ENCODE results near the gene ARID2.

ARID2 gene

DNA sequence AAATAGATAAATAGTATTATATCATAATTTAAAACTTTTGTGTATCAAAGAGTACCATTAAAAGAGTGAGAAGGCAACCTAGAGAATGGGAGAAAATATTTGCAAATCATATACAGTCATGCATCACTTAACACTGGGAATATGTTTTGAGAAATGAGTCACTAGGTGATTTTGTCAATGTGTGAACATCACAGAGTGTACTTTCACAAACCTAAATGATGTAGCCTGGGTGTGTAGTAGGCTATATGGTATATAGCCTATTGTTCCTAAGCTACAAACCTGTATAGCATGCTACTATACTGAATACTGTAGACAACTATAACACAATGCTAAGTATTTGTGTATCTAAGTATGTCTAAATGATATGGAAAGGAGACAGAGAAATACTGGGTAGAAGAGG lies 48.0 kb upstream of the ARID2 start:
- Histone ChIP-seq H3K9me3 (ENCODE audit: control insufficient read depth, insufficient read depth, low read depth, low read length) (no peaks in the 10 kb centered on the region), H3K4me1 (ENCODE audit: control insufficient read depth, insufficient read depth, low read length) (no peaks in the 10 kb centered on the region), H3K27ac (ENCODE audit: extremely low read depth, low read depth, low read length) (no peak overlapping the region), H3K4me3 (ENCODE audit: low read depth, low read length) (no peak overlapping the region), H3K36me3 (ENCODE audit: control insufficient read depth in 2 of 2, insufficient read depth in 1 of 2, low read length in 2 of 2) (no peaks in the 10 kb centered on the region)
- ChIA-PET CTCF (interaction anchor here (0.6 kb wide), 1 partner anchor 41 kb away, joined by 3 read pairs; no protein-coding TSS in a partner anchor), POLR2A (no interaction called here)
- TF ChIP-seq ZNF610 (tag by site-specific recombination; IDR thresholded peaks at IDR 0.05; ENCODE audit: borderline replicate concordance): no peak

DNA sequence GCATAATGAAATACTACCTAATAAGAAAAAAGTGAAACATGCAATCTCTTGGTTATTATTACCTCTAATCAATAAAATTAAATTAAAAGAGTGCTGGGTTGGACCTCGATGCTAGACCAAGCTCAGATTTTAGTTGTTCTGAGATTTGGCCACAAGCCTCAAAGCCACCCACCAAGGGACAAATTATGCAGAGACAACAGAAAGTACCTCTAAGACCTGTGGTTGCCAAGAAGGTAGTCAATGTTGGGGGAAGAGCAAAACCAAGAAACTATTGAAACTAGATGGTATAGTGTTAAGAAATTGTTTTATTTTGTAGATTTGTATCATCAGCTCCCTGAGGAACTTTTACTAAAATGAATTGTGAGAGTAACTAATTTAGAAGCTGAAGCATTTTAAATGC lies 43.8 kb upstream of the ARID2 start:
- ChIA-PET CTCF (interaction anchor here (0.9 kb wide), 1 partner anchor 17 kb away, joined by 5 read pairs; no protein-coding TSS in a partner anchor), POLR2A (no interaction called here)
- no peak overlapping the region for H3K4me3 ChIP-seq (ENCODE audit: low read depth, low read length)
- no peaks in the 10 kb centered on the region for H3K36me3 ChIP-seq (ENCODE audit: control insufficient read depth in 2 of 2, insufficient read depth in 1 of 2, low read length in 2 of 2)
- H3K27ac ChIP-seq (ENCODE audit: extremely low read depth, low read depth, low read length): no peak overlapping the region
- H3K4me1 ChIP-seq (ENCODE audit: control insufficient read depth, insufficient read depth, low read length): no peaks in the 10 kb centered on the region; the same call in 1 of the 2 replicates
- no peaks in the 10 kb centered on the region for H3K9me3 ChIP-seq (ENCODE audit: control insufficient read depth, insufficient read depth, low read depth, low read length)
- TF ChIP-seq, protein P1, sequence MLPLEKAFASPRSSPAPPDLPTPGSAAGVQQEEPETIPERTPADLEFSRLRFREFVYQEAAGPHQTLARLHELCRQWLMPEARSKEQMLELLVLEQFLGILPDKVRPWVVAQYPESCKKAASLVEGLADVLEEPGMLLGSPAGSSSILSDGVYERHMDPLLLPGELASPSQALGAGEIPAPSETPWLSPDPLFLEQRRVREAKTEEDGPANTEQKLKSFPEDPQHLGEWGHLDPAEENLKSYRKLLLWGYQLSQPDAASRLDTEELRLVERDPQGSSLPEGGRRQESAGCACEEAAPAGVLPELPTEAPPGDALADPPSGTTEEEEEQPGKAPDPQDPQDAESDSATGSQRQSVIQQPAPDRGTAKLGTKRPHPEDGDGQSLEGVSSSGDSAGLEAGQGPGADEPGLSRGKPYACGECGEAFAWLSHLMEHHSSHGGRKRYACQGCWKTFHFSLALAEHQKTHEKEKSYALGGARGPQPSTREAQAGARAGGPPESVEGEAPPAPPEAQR (tag by site-specific recombination; IDR thresholded peaks at IDR 0.05): no peak
- TF ChIP-seq YY1 (tag by site-specific recombination; IDR thresholded peaks at IDR 0.05): no peak
- no peak for TF ChIP-seq ZNF114 (tag by site-specific recombination; IDR thresholded peaks at IDR 0.05)
- no peak for TF ChIP-seq ZXDB (tag by site-specific recombination; IDR thresholded peaks at IDR 0.05)

DNA sequence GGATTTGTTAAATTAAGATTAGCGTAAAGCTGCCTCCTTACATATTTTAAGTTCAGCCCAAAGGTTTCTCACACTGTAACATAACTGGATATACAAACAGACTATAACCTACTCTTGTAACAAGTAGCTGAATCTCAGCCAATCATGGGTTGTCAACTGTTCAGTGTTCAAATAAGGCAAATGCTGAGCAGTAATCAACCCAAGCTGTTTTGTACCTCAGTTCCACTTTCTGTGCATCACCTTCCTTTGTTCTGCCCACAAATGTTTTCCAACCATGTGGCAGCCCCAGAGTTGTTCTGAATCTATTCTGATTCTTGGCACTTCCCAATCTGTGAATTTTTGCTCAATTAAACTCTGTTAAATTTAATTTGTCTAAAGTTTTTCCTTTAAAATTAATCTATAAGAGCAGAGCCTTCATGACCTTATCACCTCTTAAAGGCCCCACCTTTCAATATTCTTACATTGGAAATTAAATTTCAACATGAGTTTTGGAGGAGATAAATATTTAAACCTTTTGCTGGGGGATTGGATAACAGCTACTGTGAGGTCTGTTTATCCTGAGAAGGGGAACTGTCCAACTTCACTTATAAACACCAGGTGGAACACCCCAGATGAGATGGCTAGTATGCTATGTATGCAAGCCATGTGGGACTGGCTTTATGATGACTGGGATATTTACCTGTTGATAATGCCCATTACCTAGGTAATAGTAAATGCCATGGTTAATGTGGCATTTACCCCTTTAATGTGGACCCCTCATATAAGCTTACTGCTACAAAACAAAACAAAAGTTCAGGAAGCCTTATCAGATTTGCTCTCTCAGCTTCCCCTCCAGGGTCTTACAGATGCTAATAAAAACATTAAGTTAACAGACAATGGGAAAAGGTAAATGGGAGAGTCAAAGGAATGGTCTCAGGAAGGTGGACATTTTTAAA lies 42.2 kb upstream of the ARID2 start:
- H3K9me3 ChIP-seq (ENCODE audit: control insufficient read depth, insufficient read depth, low read depth, low read length): no peaks in the 10 kb centered on the region
- no peaks in the 10 kb centered on the region; the same call in 1 of the 2 replicates for H3K4me1 ChIP-seq (ENCODE audit: control insufficient read depth, insufficient read depth, low read length)
- no peaks in the 10 kb centered on the region for H3K36me3 ChIP-seq (ENCODE audit: control insufficient read depth in 2 of 2, insufficient read depth in 1 of 2, low read length in 2 of 2)
- H3K27ac ChIP-seq (ENCODE audit: extremely low read depth, low read depth, low read length): no peak overlapping the region
- ChIA-PET POLR2A (interaction anchor here (0.5 kb wide), 1 partner anchor 105 kb away, joined by 8 read pairs; no protein-coding TSS in a partner anchor), CTCF (interaction anchor here (0.6 to 0.7 kb wide), 2 partner anchors 37 to 159 kb away, joined by 3 read pairs; no protein-coding TSS in a partner anchor)
- no peak overlapping the region for H3K4me3 ChIP-seq (ENCODE audit: low read depth, low read length)
- TF ChIP-seq, protein P2, sequence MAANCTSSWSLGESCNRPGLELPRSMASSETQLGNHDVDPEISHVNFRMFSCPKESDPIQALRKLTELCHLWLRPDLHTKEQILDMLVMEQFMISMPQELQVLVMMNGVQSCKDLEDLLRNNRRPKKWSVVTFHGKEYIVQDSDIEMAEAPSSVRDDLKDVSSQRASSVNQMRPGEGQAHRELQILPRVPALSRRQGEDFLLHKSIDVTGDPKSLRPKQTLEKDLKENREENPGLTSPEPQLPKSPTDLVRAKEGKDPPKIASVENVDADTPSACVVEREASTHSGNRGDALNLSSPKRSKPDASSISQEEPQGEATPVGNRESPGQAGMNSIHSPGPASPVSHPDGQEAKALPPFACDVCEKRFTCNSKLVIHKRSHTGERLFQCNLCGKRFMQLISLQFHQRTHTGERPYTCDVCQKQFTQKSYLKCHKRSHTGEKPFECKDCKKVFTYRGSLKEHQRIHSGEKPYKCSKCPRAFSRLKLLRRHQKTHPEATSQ (tag by site-specific recombination; IDR thresholded peaks at IDR 0.05): no peak
- TF ChIP-seq, protein P3, sequence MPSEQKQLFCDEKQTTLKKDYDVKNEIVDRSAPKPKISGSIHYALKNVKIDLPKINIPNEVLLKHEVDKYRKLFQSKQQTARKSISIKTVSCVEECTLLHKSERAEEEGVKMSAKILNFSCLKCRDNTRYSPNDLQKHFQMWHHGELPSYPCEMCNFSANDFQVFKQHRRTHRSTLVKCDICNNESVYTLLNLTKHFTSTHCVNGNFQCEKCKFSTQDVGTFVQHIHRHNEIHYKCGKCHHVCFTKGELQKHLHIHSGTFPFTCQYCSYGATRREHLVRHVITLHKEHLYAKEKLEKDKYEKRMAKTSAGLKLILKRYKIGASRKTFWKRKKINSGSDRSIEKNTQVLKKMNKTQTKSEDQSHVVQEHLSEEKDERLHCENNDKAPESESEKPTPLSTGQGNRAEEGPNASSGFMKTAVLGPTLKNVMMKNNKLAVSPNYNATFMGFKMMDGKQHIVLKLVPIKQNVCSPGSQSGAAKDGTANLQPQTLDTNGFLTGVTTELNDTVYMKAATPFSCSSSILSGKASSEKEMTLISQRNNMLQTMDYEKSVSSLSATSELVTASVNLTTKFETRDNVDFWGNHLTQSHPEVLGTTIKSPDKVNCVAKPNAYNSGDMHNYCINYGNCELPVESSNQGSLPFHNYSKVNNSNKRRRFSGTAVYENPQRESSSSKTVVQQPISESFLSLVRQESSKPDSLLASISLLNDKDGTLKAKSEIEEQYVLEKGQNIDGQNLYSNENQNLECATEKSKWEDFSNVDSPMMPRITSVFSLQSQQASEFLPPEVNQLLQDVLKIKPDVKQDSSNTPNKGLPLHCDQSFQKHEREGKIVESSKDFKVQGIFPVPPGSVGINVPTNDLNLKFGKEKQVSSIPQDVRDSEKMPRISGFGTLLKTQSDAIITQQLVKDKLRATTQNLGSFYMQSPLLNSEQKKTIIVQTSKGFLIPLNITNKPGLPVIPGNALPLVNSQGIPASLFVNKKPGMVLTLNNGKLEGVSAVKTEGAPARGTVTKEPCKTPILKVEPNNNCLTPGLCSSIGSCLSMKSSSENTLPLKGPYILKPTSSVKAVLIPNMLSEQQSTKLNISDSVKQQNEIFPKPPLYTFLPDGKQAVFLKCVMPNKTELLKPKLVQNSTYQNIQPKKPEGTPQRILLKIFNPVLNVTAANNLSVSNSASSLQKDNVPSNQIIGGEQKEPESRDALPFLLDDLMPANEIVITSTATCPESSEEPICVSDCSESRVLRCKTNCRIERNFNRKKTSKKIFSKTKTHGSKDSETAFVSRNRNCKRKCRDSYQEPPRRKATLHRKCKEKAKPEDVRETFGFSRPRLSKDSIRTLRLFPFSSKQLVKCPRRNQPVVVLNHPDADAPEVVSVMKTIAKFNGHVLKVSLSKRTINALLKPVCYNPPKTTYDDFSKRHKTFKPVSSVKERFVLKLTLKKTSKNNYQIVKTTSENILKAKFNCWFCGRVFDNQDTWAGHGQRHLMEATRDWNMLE (tag by site-specific recombination; conservative IDR thresholded peaks at IDR 0.05; ENCODE audit: low read depth): no peak
- 0 out of 2 replicates have a peak, but pooled peaks have one; percentile 16 for TF ChIP-seq SCRT2 (tag by site-specific recombination; IDR thresholded peaks at IDR 0.05)
- no peak for TF ChIP-seq ZNF138 (tag by site-specific recombination; IDR thresholded peaks at IDR 0.05; ENCODE audit: borderline replicate concordance)
- peak; percentile 65; the same call in 1 of the 2 replicates for TF ChIP-seq ZFP69B (tag by site-specific recombination; IDR thresholded peaks at IDR 0.05)
- TF ChIP-seq ZNF48 (tag by site-specific recombination; IDR thresholded peaks at IDR 0.05): no peak
- TF ChIP-seq HOXD13 (CRISPR knock-in tag; IDR thresholded peaks at IDR 0.05; ENCODE audit: borderline replicate concordance): no peak
- no peak for TF ChIP-seq FEZF1 (tag by site-specific recombination; IDR thresholded peaks at IDR 0.05)
- TF ChIP-seq, protein P4, sequence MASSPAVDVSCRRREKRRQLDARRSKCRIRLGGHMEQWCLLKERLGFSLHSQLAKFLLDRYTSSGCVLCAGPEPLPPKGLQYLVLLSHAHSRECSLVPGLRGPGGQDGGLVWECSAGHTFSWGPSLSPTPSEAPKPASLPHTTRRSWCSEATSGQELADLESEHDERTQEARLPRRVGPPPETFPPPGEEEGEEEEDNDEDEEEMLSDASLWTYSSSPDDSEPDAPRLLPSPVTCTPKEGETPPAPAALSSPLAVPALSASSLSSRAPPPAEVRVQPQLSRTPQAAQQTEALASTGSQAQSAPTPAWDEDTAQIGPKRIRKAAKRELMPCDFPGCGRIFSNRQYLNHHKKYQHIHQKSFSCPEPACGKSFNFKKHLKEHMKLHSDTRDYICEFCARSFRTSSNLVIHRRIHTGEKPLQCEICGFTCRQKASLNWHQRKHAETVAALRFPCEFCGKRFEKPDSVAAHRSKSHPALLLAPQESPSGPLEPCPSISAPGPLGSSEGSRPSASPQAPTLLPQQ (tag by site-specific recombination; IDR thresholded peaks at IDR 0.05): peak; percentile 95
- TF ChIP-seq, protein P5, sequence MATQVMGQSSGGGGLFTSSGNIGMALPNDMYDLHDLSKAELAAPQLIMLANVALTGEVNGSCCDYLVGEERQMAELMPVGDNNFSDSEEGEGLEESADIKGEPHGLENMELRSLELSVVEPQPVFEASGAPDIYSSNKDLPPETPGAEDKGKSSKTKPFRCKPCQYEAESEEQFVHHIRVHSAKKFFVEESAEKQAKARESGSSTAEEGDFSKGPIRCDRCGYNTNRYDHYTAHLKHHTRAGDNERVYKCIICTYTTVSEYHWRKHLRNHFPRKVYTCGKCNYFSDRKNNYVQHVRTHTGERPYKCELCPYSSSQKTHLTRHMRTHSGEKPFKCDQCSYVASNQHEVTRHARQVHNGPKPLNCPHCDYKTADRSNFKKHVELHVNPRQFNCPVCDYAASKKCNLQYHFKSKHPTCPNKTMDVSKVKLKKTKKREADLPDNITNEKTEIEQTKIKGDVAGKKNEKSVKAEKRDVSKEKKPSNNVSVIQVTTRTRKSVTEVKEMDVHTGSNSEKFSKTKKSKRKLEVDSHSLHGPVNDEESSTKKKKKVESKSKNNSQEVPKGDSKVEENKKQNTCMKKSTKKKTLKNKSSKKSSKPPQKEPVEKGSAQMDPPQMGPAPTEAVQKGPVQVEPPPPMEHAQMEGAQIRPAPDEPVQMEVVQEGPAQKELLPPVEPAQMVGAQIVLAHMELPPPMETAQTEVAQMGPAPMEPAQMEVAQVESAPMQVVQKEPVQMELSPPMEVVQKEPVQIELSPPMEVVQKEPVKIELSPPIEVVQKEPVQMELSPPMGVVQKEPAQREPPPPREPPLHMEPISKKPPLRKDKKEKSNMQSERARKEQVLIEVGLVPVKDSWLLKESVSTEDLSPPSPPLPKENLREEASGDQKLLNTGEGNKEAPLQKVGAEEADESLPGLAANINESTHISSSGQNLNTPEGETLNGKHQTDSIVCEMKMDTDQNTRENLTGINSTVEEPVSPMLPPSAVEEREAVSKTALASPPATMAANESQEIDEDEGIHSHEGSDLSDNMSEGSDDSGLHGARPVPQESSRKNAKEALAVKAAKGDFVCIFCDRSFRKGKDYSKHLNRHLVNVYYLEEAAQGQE (tag by site-specific recombination; IDR thresholded peaks at IDR 0.05): peak; percentile 82

All from HEK293 (cell line).